Measurements from ENCODE around the gene SLC39A13. TPM values are rescaled to one million over a fixed set of nuclear protein-coding genes. Genes with fewer than 3 reads are reported as not detected.

The SLC39A13 gene
- total and polyA plus RNA-seq, 2 donors from 2014 or later, result 80.6 to 93.2 TPM

- DNase-seq (peak in 2 of 5 donors; percentile 53 to 67), FAIRE-seq (no peak)
- no peak for TF ChIP-seq CTCF (IDR thresholded peaks at IDR 0.05; ENCODE audit: borderline replicate concordance, extremely low read depth, insufficient read depth)
- H3K36me3 ChIP-seq (ENCODE audit: control insufficient read depth in 2 of 3, insufficient read depth in 3 of 3, low read length in 3 of 3), result peaks cover 0 to 10% (median 0%) of the 10 kb centered on the region in 3 donors
- H3K9ac ChIP-seq (ENCODE audit: low read length in 3 of 3), result no peak overlapping the region
- H3K27me3 ChIP-seq (ENCODE audit: control insufficient read depth, insufficient read depth, low read length), result no peaks in the 10 kb centered on the region
- no peaks in the 10 kb centered on the region for H3K9me3 ChIP-seq (ENCODE audit: control insufficient read depth in 2 of 3, insufficient read depth in 1 of 3, low read length in 3 of 3)
- peak overlapping the region in 1 of 3 donors; percentile 94 for H3K4me3 ChIP-seq (ENCODE audit: low read length in 3 of 3)
- H3K4me1 ChIP-seq (ENCODE audit: control insufficient read depth in 2 of 3, insufficient read depth in 2 of 3, low read depth in 1 of 3, low read length in 3 of 3), result peaks cover 5 to 22% (median 15%) of the 10 kb centered on the region in 3 donors
- peak overlapping the region in 1 of 2 donors; percentile 11 for H3K27ac ChIP-seq (ENCODE audit: low read depth in 2 of 2, low read length in 2 of 2)
- intact Hi-C loops (cut with DNase I), result no loop called here
Measured at GRCh38 chr11:47410370-47411264, 2.2 kb downstream of the SLC39A13 start.

GRCh38 chr11:47411884-47412746 lies 3.7 kb downstream of the SLC39A13 start:
- peak; percentile 62 for TF ChIP-seq CTCF (IDR thresholded peaks at IDR 0.05; ENCODE audit: borderline replicate concordance, extremely low read depth, insufficient read depth)
- Histone ChIP-seq H3K27me3 (ENCODE audit: control insufficient read depth, insufficient read depth, low read length) (no peaks in the 10 kb centered on the region), H3K36me3 (ENCODE audit: control insufficient read depth in 2 of 3, insufficient read depth in 3 of 3, low read length in 3 of 3) (peaks cover 0 to 10% (median 0%) of the 10 kb centered on the region in 3 donors), H3K4me3 (ENCODE audit: low read length in 3 of 3) (no peak overlapping the region), H3K27ac (ENCODE audit: low read depth in 2 of 2, low read length in 2 of 2) (no peak overlapping the region), H3K9me3 (ENCODE audit: control insufficient read depth in 2 of 3, insufficient read depth in 1 of 3, low read length in 3 of 3) (no peaks in the 10 kb centered on the region), H3K9ac (ENCODE audit: low read length in 3 of 3) (no peak overlapping the region), H3K4me1 (ENCODE audit: control insufficient read depth in 2 of 3, insufficient read depth in 2 of 3, low read depth in 1 of 3, low read length in 3 of 3) (peaks cover 5 to 24% (median 15%) of the 10 kb centered on the region in 3 donors)
- DNase-seq, result peak in 3 of 5 donors; percentile 50 to 77 (median 63)
- intact Hi-C loops (cut with DNase I), result no loop called here
- FAIRE-seq, result no peak

GRCh38 chr11:47413351-47413750 lies 5.0 kb downstream of the SLC39A13 start:
- Histone ChIP-seq H3K4me1 (ENCODE audit: control insufficient read depth in 2 of 3, insufficient read depth in 2 of 3, low read depth in 1 of 3, low read length in 3 of 3) (peaks cover 0 to 17% (median 8%) of the 10 kb centered on the region in 3 donors), H3K4me3 (ENCODE audit: low read length in 3 of 3) (no peak overlapping the region), H3K27me3 (ENCODE audit: control insufficient read depth, insufficient read depth, low read length) (no peaks in the 10 kb centered on the region), H3K9ac (ENCODE audit: low read length in 3 of 3) (no peak overlapping the region), H3K9me3 (ENCODE audit: control insufficient read depth in 2 of 3, insufficient read depth in 1 of 3, low read length in 3 of 3) (no peaks in the 10 kb centered on the region), H3K27ac (ENCODE audit: low read depth in 2 of 2, low read length in 2 of 2) (no peak overlapping the region), H3K36me3 (ENCODE audit: control insufficient read depth in 2 of 3, insufficient read depth in 3 of 3, low read length in 3 of 3) (peaks cover 0 to 10% (median 3%) of the 10 kb centered on the region in 3 donors)
- DNase-seq (peak in 1 of 5 donors; percentile 65), FAIRE-seq (no peak)
- intact Hi-C loops (cut with DNase I), result no loop called here
- no peak for TF ChIP-seq CTCF (IDR thresholded peaks at IDR 0.05; ENCODE audit: borderline replicate concordance, extremely low read depth, insufficient read depth)

All from kidney (tissue), 14 donors.